Stimulated activated CD4-positive, alpha-beta T cell treated with anti-CD3 and anti-CD28 coated beads, Interleukin-4, amount 100 ng/mL, for 48 hours (primary cell): ENCODE data around the gene SLX9.
"Not testable (repeated sequence)": the region's sequence is repeated elsewhere in the genome, so short reads cannot be mapped to it uniquely, and the experiment has no call there.

ENCODE experiments used
- DNase-seq, 2 donors: peaks; one replicate each; pipeline ENCODE4 v3.0.0-alpha.2; 2020; ENCODE audit warnings: low read depth in 2 of 2

SLX9 gene

GRCh38 chr21:44902268-44903049 lies 37.4 kb upstream of the SLX9 start:
- no peak for DNase-seq

GRCh38 chr21:44903050-44903685 lies 36.7 kb upstream of the SLX9 start:
- DNase-seq, result no peak

- no peak for DNase-seq
Observed at GRCh38 chr21:44903689-44904088, 36.1 kb upstream of the SLX9 start.

GRCh38 chr21:44904141-44904923 lies 35.5 kb upstream of the SLX9 start:
- no peak for DNase-seq

GRCh38 chr21:44905016-44905727 lies 34.7 kb upstream of the SLX9 start:
- DNase-seq, result no peak

GRCh38 chr21:44905728-44906090 lies 34.1 kb upstream of the SLX9 start:
- no peak for DNase-seq

- DNase-seq, result no peak
Observed at GRCh38 chr21:44907225-44907965, 32.4 kb upstream of the SLX9 start.

- DNase-seq, result no peak
Observed at GRCh38 chr21:44907966-44908895, 31.6 kb upstream of the SLX9 start.

- no peak for DNase-seq
Observed at GRCh38 chr21:44908908-44909307, 30.9 kb upstream of the SLX9 start.

- no peak for DNase-seq
Observed at GRCh38 chr21:44909719-44910118, 30.1 kb upstream of the SLX9 start.

- DNase-seq, result no peak
Observed at GRCh38 chr21:44910229-44911067, 29.4 kb upstream of the SLX9 start.

- DNase-seq, result no peak
Observed at GRCh38 chr21:44911068-44911383, 28.8 kb upstream of the SLX9 start.

GRCh38 chr21:44911384-44912157 lies 28.3 kb upstream of the SLX9 start:
- peak in 1 of 2 donors; percentile 50 for DNase-seq

GRCh38 chr21:44912158-44912473 lies 27.7 kb upstream of the SLX9 start:
- no peak for DNase-seq

- not testable (repeated sequence) for DNase-seq
Observed at GRCh38 chr21:44912506-44913412, 27.1 kb upstream of the SLX9 start.

- DNase-seq, result no peak
Observed at GRCh38 chr21:44913425-44914175, 26.2 kb upstream of the SLX9 start.
